Upper lobe of left lung (tissue), 6 donors: ENCODE results near the gene UNKL. TPM values are rescaled to one million over a fixed set of nuclear protein-coding genes. Genes with fewer than 3 reads are reported as not detected.

Experiments
- ATAC-seq, 2 donors: fragments of 200-7000 bp; cut with Tn5 transposase; one replicate each; pipeline ENCODE4 v1.9.1; 2022; ENCODE audit warnings: mild to moderate bottlenecking in 2 of 2, moderate library complexity in 2 of 2; ENCODE audit not compliant: low FRiP score in 2 of 2
- DNase-seq, 2 donors: peaks; one replicate each; pipeline ENCODE4 v3.0.0-alpha.2; 2019 to 2020
- H3K27ac ChIP-seq, 4 donors: fragments of 200-600 bp; sonication (generic); one replicate each; pipeline ENCODE4 v1.5.1; 2016 to 2019
- H3K27me3 ChIP-seq, 4 donors: fragments of 200-600 bp; sonication (generic); one replicate each; pipeline ENCODE4 v1.5.1; 2017 to 2019
- H3K36me3 ChIP-seq, 4 donors: fragments of 200-600 bp; sonication (generic); one replicate each; pipeline ENCODE4 v1.5.1; 2016 to 2019
- H3K4me1 ChIP-seq, 4 donors: fragments of 200-600 bp; sonication (generic); one replicate each; pipeline ENCODE4 v1.5.1; 2018 to 2019
- H3K4me3 ChIP-seq, 4 donors: fragments of 200-600 bp; sonication (generic); one replicate each; pipeline ENCODE4 v1.5.1; 2017 to 2019; ENCODE audit warnings: mild to moderate bottlenecking in 2 of 4, moderate library complexity in 1 of 4
- H3K9me3 ChIP-seq, 4 donors: fragments of 200-600 bp; sonication (generic); one replicate each; pipeline ENCODE4 v1.5.1; 2018 to 2019
- CTCF ChIP-seq, 6 experiments: fragments of 450-650 bp in 4 of 6; fragments of 200-600 bp in 2 of 6; sonication (generic) in 2 of 6; IDR thresholded peaks; one replicate each; pipeline ENCODE4 v1.5.1; 2016 to 2019; ENCODE audit warnings: antibody characterized with exemption in 6 of 6
- EP300 ChIP-seq, 4 donors: sonication (generic); formaldehyde crosslinking; IDR thresholded peaks; one replicate each; pipeline ENCODE4 v1.5.1; 2017; ENCODE audit warnings: antibody characterized with exemption in 4 of 4, control low read depth in 2 of 4
- POLR2A ChIP-seq, 4 donors: fragments of 450-650 bp; IDR thresholded peaks; one replicate each; pipeline ENCODE4 v1.5.1; 2016 to 2017; ENCODE audit warnings: antibody characterized with exemption in 4 of 4, mild to moderate bottlenecking in 2 of 4
- POLR2AphosphoS5 ChIP-seq, 2 donors: sonication (generic); formaldehyde crosslinking; IDR thresholded peaks; one replicate each; pipeline ENCODE4 v1.5.1; 2017; ENCODE audit warnings: antibody characterized with exemption in 2 of 2
- WGBS, 2 donors: methylation state at CpG; one replicate each; pipeline ENCODE4 v1.1.5; 2017 to 2018; 5-methylcytosine and 5-hydroxymethylcytosine counted together
- total RNA-seq, 6 donors: library from RNA; depleted of rRNA in 4 of 6; stranded (reverse); fragments of >200 nt in 4 of 6; gene quantifications; one replicate each; pipeline versions ENCODE4 v1.1.0 to v1.2.1, GENCODE V29; 2016 to 2021
- donor health status: DM: no; HTN: no; CAD: no; lungs with moderate emphysema.
- donor health status: DM: no; HTN: yes; CAD: no; lungs with severe emphysema.

UNKL gene
- total RNA-seq, 6 donors from 2014 or later: 7.6 to 83.8 (median 28.0) TPM

- ATAC-seq: no peak
- no peak for TF ChIP-seq POLR2AphosphoS5 (IDR thresholded peaks at IDR 0.05)
- TF ChIP-seq POLR2A (IDR thresholded peaks at IDR 0.05): no peak
- no peak for TF ChIP-seq CTCF (IDR thresholded peaks at IDR 0.05)
- no peak for TF ChIP-seq EP300 (IDR thresholded peaks at IDR 0.05)
- H3K9me3 ChIP-seq: no peaks in the 10 kb centered on the region
- DNase-seq: peak in 1 of 2 donors; percentile 79
- WGBS, 2 donors: 86 to 89% methylated on average over 13 to 30 of the region's 32 CpGs
- H3K4me1 ChIP-seq: no peaks in the 10 kb centered on the region
- H3K27ac ChIP-seq: no peak overlapping the region
- no peaks in the 10 kb centered on the region for H3K27me3 ChIP-seq
- H3K36me3 ChIP-seq: no peaks in the 10 kb centered on the region
- H3K4me3 ChIP-seq: no peak overlapping the region
Measured at GRCh38 chr16:1435921-1436697, 21.6 kb upstream of the UNKL start.

DNA sequence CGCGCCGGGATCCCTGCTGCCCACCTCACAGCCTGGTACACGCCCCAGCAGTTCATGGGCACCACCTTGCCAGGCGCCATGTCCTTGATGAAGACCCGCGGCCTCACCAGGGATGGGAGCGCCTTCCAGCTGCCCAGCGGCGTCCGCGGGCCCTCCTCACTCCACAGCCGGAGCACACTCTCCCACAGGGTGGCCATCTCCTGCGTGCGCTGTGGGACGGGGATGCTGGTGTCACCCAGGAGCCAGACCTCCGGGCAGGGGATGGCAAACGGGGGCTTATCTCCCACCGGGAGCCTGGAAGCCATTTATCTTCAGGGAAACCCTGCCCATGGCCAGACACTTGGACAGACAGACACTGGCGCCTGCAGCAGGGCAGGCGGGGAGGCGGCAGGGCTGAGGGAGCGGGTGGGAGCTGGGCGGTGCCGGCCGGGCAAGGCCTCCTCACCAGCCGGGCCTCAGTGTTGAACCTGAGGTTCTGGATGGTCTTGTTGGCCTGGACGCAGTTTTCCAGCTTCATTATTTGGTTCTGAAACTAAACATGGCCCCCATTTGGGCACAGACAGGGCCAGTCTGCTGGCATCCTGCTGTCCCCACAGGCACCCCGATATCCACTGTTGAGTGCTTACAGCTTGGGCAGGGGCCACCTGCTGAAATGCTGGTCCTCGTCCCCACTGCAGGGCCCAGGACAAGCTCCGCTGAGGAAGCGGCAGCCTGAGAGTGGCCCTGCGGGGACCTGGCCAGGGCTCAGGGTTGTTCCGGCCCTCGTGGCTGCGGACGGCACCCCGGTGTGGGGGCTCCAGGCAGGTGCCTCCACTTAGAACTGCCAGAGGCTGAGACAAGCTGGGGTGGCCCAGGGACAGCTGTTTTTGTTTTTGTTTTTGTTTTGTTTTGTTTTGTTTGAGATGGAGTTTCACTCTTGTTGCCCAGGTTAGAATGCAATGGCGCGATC lies 20.4 kb upstream of the UNKL start:
- no peaks in the 10 kb centered on the region for H3K4me1 ChIP-seq
- WGBS, 2 donors: 91 to 94% methylated on average over 18 to 40 of the region's 40 CpGs
- no peaks in the 10 kb centered on the region for H3K27me3 ChIP-seq
- no peak overlapping the region for H3K4me3 ChIP-seq
- H3K36me3 ChIP-seq: no peaks in the 10 kb centered on the region
- no peak overlapping the region for H3K27ac ChIP-seq
- no peak for ATAC-seq
- H3K9me3 ChIP-seq: no peaks in the 10 kb centered on the region
- DNase-seq: peak in 1 of 2 donors; percentile 75
- TF ChIP-seq CTCF (IDR thresholded peaks at IDR 0.05): no peak
- no peak for TF ChIP-seq EP300 (IDR thresholded peaks at IDR 0.05)
- no peak for TF ChIP-seq POLR2A (IDR thresholded peaks at IDR 0.05)
- TF ChIP-seq POLR2AphosphoS5 (IDR thresholded peaks at IDR 0.05): no peak

- Histone ChIP-seq H3K27me3 (no peaks in the 10 kb centered on the region), H3K4me3 (no peak overlapping the region), H3K27ac (no peak overlapping the region), H3K9me3 (no peaks in the 10 kb centered on the region), H3K4me1 (peaks cover 0 to 2% (median under 1%) of the 10 kb centered on the region in 4 donors), H3K36me3 (no peaks in the 10 kb centered on the region)
- DNase-seq (peak in 1 of 2 donors; percentile 79), ATAC-seq (no peak)
- 41 to 69% methylated on average over 3 to 9 of the region's 22 CpGs for WGBS, 2 donors
- no peak for TF ChIP-seq POLR2AphosphoS5 (IDR thresholded peaks at IDR 0.05)
- no peak for TF ChIP-seq EP300 (IDR thresholded peaks at IDR 0.05)
- TF ChIP-seq CTCF (IDR thresholded peaks at IDR 0.05): no peak
- no peak for TF ChIP-seq POLR2A (IDR thresholded peaks at IDR 0.05)
Measured at GRCh38 chr16:1433756-1434155, 19.3 kb upstream of the UNKL start.

DNA sequence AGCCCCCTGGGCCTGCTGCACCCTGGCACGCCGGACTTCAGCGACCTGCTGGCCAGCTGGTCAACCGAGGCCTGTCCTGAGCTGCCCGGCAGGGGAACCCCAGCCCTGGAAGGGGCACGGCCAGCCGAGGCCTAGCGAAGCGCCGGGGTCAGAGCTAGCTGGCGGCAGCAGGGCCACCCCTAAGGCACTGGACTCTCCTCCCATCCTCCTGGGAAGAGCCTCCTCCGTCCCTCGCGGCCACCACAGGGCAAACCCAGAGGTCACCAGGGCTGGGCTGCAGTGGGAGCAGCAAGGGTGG lies 18.7 kb upstream of the UNKL start:
- DNase-seq: peak in 1 of 2 donors; percentile 72
- ATAC-seq: no peak
- H3K4me3 ChIP-seq: peak overlapping the region in 2 of 4 donors; percentile 23 to 42
- H3K27me3 ChIP-seq: peaks cover 0 to 5% (median 0%) of the 10 kb centered on the region in 4 donors
- no peak overlapping the region for H3K27ac ChIP-seq
- no peaks in the 10 kb centered on the region for H3K9me3 ChIP-seq
- TF ChIP-seq POLR2AphosphoS5 (IDR thresholded peaks at IDR 0.05) (no peak), CTCF (IDR thresholded peaks at IDR 0.05) (no peak), POLR2A (IDR thresholded peaks at IDR 0.05) (no peak), EP300 (IDR thresholded peaks at IDR 0.05) (no peak)
- H3K36me3 ChIP-seq: no peaks in the 10 kb centered on the region
- WGBS, 2 donors: 80% methylated on average over 2 of the region's 14 CpGs; no CpG with 5 or more reads in 1 of the 2 donors
- peaks cover 0 to 7% (median 2%) of the 10 kb centered on the region in 4 donors for H3K4me1 ChIP-seq
